PFSK-1 (cell line): ENCODE results near the gene METTL4.

ENCODE experiments used
- FOXP2 ChIP-seq: optimal IDR thresholded peaks from 2 replicates; pipeline ENCODE3; 2011; ENCODE audit warnings: borderline replicate concordance, control low read depth, inconsistent platforms; ENCODE audit not compliant: insufficient read depth; ENCODE audit errors: extremely low read length, extremely low read depth
- POLR2AphosphoS5 ChIP-seq: IDR thresholded peaks from 2 replicates; pipeline ENCODE4 v1.6.1; 2012; ENCODE audit warnings: low read depth, mild to moderate bottlenecking, control low read depth, low read length, moderate library complexity
- REST ChIP-seq, 2 experiments: IDR thresholded peaks; 2 replicates each; pipeline versions ENCODE4 v1.6.1 to v1.8.0; 2011 to 2012; ENCODE audit warnings: low read depth in 2 of 2, low read length in 2 of 2, control low read depth in 1 of 2, inconsistent platforms in 1 of 2, mild to moderate bottlenecking in 1 of 2, moderate library complexity in 1 of 2; ENCODE audit not compliant: insufficient read depth in 1 of 2
- SIN3A ChIP-seq: IDR thresholded peaks from 2 replicates; pipeline ENCODE4 v1.6.1; 2012; ENCODE audit warnings: mild to moderate bottlenecking, low read length, moderate library complexity, borderline replicate concordance; ENCODE audit not compliant: insufficient read depth
- TAF1 ChIP-seq: IDR thresholded peaks from 2 replicates; pipeline ENCODE4 v1.6.1; 2012; ENCODE audit warnings: low read length, control low read depth, borderline replicate concordance; ENCODE audit not compliant: insufficient read depth

Gene METTL4

GRCh38 chr18:2538236-2538635 lies 33.1 kb downstream of the METTL4 start:
- TF ChIP-seq POLR2AphosphoS5 (no peak), TAF1 (no peak), REST (IDR thresholded peaks at IDR 0.05; ENCODE audit: insufficient read depth in 1 of 2, low read depth in 2 of 2, low read length in 2 of 2) (no peak), FOXP2 (no peak), SIN3A (no peak)

GRCh38 chr18:2537296-2537695 lies 34.0 kb downstream of the METTL4 start:
- TF ChIP-seq SIN3A: no peak
- no peak for TF ChIP-seq POLR2AphosphoS5
- TF ChIP-seq FOXP2: no peak
- TF ChIP-seq TAF1: no peak
- no peak for TF ChIP-seq REST (IDR thresholded peaks at IDR 0.05; ENCODE audit: insufficient read depth in 1 of 2, low read depth in 2 of 2, low read length in 2 of 2)

- TF ChIP-seq POLR2AphosphoS5 (no peak), SIN3A (no peak), REST (IDR thresholded peaks at IDR 0.05; ENCODE audit: insufficient read depth in 1 of 2, low read depth in 2 of 2, low read length in 2 of 2) (no peak), FOXP2 (no peak), TAF1 (no peak)
Observed at GRCh38 chr18:2536493-2536892, 34.8 kb downstream of the METTL4 start.

GRCh38 chr18:2536063-2536462 lies 35.2 kb downstream of the METTL4 start:
- TF ChIP-seq TAF1 (no peak), SIN3A (no peak), POLR2AphosphoS5 (no peak), FOXP2 (no peak), REST (IDR thresholded peaks at IDR 0.05; ENCODE audit: insufficient read depth in 1 of 2, low read depth in 2 of 2, low read length in 2 of 2) (no peak)

- TF ChIP-seq REST (IDR thresholded peaks at IDR 0.05; ENCODE audit: insufficient read depth in 1 of 2, low read depth in 2 of 2, low read length in 2 of 2) (no peak), TAF1 (no peak), POLR2AphosphoS5 (no peak), FOXP2 (no peak), SIN3A (no peak)
Observed at GRCh38 chr18:2535419-2535910, 35.8 kb downstream of the METTL4 start.
